Suppressor macrophage treated with lipopolysaccharide for 4 hours (primary cell): Measurements from ENCODE around the gene NCOA3.
A peak's percentile ranks its signal among the peaks of the same experiment; 100 is the strongest.

Source experiments
- DNase-seq: peaks from one replicate; pipeline ENCODE4 v3.0.0-alpha.2; 2020

The NCOA3 gene

DNA sequence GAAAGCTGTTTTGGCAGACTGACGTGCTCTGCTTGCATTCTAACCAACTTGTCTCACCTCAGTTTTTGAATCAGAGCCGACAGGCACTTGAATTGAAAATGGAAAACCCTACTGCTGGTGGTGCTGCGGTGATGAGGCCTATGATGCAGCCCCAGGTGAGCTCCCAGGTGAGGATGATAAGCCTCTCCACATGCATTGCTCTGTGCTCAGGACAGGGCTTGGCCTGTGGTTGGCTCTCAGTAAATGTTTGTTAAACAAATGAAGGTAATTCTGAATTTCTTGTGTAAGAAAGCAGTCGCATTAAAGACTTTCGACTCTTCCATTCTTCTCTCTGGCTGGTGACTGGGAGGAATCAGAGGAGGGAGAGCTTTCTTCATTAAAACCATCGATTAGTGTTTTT is 147.3 kb downstream of the NCOA3 start:
- DNase-seq: no peak

DNA sequence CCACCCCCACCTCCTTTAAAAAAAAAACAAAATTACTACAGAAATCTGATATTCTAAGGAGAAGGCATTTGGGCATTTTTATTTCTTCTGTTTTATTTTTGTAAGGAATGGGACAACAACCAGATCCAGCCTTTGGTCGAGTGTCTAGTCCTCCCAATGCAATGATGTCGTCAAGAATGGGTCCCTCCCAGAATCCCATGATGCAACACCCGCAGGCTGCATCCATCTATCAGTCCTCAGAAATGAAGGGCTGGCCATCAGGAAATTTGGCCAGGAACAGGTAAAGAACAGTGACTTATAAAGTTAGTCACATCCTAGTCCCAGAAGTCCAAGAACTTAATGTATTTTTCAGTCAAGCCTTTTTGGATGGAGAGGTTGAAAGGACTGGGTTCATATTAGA is 150.6 kb downstream of the NCOA3 start:
- no peak for DNase-seq

DNA sequence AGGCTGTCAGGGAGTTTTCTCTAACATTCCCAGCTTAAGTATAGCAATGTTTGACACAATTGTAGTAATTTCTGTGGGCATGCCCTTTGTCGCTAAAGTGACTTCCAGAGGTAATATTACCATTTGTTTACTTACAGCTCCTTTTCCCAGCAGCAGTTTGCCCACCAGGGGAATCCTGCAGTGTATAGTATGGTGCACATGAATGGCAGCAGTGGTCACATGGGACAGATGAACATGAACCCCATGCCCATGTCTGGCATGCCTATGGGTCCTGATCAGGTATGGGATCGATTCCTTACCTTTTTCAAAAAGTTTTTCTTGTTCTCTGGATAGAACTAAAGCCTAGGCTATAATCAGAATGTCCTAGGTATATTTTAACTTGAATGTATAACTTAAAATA is 151.1 kb downstream of the NCOA3 start:
- DNase-seq: no peak

DNA sequence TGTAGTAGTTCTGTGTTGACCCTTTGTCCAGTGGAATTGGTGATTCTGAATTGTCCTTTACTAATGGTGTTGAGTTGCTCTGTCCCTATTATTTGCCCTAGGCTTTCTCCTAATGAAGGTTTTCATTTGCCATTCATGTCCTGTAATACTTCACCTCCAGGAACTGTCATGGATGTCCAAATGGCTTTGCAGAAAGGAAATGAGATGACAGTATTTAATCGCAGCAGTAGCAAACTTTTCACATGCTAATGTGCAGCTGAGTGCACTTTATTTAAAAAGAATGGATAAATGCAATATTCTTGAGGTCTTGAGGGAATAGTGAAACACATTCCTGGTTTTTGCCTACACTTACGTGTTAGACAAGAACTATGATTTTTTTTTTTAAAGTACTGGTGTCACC is 152.2 kb downstream of the NCOA3 start:
- DNase-seq: no peak

DNA sequence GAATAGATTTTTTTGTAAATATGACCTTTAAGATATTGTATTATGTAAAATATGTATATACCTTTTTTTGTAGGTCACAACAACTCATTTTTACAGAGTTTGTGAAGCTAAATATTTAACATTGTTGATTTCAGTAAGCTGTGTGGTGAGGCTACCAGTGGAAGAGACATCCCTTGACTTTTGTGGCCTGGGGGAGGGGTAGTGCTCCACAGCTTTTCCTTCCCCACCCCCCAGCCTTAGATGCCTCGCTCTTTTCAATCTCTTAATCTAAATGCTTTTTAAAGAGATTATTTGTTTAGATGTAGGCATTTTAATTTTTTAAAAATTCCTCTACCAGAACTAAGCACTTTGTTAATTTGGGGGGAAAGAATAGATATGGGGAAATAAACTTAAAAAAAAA is 152.7 kb downstream of the NCOA3 start:
- DNase-seq: no peak

DNA sequence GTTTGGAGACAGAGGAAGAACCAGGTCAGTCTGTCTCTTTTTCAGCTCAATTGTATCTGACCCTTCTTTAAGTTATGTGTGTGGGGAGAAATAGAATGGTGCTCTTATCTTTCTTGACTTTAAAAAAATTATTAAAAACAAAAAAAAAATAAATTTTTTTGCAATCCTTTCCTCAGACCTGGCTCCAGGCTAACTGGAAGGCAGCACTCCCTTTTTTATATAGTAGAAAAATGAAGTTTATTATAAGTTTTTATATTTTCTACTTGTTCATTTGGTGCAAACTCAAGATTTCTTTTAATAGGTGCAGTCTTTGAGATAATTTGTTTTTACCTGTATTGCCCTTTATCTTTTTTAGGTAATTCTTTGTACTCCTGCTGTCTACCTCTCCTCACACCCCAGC is 153.9 kb downstream of the NCOA3 start:
- DNase-seq: no peak

DNA sequence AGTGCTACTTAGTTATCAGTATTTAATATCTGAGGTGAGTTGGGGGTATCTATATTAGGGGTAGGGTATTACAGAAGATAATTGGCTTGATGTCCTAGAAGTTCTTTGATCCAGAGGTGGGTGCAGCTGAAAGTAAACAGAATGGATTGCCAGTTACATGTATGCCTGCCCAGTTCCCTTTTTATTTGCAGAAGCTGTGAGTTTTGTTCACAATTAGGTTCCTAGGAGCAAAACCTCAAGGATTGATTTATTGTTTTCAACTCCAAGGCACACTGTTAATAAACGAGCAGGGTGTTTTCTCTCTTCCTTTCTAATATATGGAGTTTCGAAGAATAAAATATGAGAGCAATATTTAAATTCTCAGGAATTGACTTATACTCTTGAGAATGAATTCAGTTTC is 154.6 kb downstream of the NCOA3 start:
- peak; percentile 22 for DNase-seq

DNA sequence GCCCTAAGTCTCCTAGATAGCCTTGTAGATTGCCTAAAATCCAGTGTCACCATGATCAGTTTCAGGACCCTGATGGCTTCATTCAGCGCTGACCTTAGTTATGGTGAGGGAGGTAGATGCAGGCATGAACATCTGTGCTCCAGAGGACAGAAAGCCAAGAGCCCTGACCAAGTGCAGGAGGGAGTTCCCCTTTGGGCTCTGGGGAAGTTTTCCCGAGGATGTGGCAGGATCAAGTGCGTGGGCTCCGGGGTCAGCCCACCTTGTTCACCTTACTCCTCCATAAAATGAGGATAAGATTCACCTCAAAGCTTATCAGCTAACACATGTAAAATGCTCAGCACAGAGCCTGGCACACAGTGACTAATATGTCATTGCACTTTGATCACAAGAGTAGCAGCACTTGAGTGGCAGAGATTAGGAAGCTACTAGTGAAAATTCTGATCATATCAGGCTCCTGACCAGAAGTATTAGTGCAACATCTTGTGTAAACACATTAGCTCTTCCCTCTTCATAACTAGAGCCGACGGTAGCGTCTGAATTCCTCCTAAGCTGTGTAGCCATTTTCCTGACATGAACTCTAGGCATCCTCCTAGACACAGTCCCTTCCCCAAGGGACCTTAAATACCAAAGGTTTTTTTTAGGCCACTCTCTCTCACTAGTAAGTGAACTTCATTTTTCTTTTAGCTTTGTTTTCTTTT is 158.4 kb downstream of the NCOA3 start:
- no peak for DNase-seq

DNA sequence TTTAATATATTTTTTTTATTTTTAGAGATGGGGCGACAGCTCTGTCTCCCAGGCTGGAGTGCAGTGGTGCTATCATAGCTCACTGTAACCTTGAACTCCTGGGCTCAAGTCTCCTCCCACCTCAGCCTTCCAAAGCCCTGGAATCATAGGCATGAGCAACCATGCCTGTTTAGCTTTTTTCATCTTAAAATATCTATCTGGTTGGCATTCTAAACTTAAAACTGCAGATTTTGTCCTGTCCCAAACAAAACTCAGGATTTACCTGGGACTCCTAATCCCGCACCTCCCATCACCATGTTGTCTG is 158.9 kb downstream of the NCOA3 start:
- DNase-seq: no peak

DNA sequence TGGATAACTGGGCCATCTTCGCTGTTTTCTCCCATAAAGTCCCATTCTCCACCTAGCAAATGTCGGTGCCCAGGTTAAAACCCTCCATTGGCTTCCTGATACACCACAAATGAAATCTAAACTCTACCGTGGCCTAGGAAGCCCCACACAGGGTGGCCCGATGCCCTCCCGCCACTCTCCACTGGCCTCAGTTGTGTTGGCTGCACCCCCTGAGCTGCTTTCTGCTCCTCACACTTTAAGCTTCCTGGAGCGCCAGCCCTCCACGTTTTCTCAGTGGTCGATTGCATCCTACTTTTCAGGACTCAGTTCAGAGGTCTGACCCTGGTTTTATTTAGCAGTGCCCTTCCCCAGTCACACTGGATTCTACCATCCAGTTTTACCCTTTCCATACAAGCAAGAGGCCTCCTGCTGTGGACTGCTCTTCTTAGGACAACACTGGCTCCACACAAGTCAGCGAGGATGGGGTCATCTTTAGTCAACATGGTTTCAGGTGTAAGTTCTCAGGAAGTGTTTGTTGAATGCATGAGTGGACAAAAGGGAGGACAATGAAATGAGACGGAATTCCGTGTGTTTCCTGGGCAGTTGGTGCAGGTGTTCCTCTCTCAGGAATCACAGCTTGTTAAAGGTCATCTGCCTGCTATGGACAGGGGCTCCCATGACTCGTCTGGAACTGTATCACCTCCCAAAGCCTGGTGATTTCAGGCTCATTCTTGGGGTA is 159.5 kb downstream of the NCOA3 start:
- no peak for DNase-seq

DNA sequence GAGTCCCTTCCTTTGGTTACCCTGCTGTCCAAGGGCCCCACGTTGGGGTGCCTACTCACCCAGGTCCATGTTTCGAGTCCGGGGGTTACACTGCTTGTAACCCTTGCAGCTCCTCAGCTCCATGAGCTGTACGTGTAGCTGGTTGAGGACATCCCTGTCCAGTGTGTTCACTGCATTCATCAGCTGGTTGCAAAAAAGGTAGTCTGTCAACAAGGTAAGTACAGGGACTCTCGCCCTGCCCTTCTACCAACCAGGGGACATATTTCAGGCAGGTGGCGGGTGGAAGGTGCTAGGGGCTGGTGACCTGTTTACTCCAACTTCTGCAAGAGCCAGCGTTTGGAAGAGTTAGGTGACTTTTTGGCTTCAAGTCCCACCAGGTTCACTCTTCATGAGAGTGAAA is 160.0 kb downstream of the NCOA3 start:
- no peak for DNase-seq

DNA sequence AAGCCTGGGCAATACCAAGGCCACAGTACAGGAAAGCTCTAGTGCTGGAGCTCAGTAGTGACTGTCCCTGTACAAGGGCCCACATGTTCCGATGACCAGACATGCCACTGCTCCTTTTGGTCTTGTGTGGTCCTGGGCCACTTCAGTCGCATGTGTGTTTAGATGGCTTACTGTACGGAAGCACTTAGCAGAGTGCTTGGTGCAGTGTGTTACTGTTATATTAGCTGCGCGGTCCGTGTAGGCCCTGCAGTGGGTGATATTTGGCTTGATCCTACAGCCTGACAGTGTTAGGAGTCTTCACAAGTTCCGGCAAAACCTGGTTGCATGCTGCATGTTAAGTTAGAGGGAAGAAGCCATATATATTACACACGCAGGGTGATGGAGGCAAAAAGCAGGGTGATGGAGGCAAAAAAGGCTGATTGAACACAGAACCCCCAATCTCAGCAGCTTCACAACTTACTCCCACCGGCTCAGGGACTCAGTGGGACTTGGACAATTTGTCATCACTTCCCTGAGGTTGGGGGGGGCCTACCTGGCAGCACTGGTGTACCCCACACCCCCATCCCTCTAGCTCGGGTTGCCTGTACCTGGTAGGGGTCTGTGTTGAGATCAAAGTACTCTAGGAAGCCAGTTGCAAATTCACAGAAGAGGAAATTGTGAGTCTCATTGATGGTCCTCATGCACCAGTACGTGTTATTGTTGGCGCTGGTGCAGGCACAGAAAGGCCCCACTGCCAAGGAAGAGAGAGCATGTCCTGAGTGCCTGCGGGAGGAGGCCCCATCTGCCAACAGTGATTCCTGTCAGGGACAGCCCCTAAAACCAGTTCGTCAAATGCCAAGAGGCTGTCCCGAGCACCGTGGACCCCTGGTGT is 161.0 kb downstream of the NCOA3 start:
- no peak for DNase-seq

DNA sequence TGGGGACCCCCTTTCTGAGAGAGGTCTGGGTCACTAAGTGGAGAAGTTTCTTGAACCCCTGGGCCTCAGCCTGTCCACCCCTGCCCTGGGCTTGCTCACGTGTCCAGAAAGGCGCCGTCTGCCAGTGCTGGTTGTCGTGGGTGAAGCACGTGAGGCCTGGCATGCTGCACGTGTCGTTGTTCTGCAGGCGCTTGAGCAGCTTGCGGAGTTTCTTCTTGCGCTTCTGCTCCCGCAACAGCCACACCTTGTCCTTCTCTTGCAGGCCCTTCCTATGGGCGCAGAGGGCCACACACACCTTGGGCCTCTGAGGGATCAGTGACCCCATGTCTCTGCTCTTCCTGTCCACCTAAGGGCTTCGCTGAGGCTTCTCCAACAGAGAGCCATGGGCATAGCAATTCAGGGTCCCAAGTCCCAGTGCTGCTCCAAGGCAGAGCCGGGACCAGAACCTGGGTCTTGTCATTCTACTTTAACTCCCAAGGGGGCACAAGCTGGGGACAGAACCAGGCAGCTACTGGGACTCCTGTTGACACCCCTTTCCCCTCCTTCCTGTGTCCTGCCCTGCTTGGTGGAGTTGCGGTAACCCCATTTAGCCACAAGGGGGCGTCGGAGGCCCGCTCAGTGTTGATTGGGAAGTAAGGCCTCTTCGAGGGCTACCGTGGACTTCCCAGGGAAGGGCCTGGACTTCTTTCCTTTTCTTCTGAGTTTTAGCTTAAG is 161.8 kb downstream of the NCOA3 start:
- DNase-seq: peak; percentile 81

DNA sequence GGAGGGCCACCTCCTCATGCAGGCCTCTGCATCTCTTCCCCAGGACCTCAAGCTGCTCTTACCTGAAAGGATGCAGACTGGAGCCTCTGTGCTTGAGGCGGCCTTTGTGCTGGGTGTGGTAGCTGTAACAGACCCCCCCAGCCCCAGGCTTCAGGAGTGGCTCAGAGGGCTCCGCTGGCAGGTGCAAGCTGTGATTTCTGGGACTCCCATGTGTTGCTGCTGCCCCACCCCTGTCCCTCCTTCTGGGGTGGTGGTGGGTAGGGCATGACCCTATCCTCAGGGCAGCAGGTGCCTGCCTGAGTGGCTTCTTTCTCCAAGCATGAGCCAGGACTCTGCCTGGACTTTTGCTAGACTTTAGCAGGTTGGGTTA is 162.4 kb downstream of the NCOA3 start:
- no peak for DNase-seq

DNA sequence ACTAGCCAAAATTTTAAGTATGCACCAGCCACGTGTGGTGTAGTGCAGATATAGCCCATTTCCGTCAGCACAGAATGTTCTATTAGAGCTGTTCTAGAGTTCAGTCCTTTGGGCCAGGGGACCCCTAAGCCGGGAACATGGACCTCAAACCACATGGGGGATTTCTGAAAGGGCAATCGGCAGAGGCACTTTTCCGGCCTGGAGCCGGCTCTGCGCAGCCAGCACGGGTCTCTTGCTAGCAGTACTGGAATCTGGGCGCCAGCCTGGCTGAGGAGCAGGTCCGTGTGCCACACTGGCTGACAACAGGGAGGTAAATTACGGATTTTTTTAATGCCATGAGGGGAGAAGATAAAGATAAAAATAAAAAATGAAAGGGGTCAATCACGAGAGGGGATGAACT is 163.1 kb downstream of the NCOA3 start:
- DNase-seq: no peak

DNA sequence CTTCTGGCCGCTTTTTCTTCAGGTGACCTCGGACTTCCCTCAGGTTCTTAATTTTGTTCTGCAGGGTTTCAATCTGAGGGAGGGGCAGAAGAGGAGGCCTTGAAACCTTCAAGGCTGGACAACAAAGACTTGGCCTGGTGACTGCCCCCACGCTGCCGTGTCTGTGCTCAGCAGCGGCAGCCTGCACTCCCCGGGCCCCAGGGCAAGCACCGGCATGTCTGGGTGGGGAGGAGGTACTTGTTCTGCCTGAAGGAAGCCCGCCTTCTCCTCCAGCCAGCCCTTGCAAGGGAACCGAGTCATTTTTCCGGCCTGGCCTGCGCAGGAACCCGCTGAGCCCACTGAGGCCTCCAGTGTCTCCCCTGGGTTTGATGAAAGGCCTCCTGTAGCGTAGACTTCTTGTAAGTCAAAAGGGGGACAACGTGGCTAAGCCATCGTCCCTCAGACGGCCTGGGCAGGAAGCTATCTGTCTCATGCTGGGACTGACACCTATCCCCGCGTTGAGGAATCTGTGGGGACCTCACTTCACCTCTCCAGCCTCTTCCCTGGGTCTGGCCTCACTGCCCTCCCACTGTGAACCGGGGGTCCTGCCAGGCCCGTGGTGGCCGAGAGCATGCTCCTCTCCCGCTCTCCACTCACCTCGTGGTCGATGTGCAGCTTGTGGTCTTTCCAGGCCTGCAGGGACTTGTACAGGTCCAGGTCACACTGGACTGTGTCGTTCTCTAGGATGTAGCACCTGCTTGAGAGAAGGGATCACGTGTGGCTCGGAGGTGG is 163.7 kb downstream of the NCOA3 start:
- no peak for DNase-seq

DNA sequence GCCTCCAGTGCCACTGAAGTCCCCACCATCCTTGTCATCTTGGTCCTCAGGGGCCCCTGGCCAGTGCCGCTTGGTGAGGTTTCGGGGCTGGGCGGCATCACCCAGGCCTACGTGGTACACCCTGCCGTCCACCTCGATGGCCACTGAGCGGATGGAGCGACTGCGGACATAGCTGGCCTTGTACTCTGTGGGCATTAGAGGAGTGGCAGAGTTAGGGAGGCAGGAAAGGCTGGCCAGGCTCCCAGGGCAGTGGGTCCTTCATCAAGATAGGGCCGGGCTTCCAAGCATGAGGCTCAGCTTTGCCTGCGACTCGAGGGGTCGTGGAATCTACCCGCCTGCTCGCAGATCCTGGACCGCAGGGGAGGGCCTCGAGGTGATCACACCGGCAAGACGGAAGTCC is 164.6 kb downstream of the NCOA3 start:
- no peak for DNase-seq

DNA sequence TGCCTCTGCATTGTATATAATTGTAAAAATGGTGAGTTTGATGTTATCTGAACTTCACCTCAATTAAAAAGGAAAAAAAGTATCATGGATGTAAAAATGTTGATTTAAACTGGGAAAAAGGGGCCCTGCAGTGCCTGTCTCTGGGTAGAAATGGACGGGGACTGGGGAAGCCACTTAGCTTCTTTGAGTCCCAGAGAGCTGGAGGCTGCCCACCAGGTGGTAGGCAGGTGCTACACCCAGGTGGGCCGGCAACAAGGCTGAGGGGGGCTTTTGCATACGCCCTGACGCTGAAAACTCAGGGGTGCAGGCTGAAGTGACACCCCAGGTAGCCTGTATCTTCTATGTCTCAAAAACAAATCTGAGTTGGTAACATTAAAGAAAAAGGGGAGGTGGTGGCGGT is 165.4 kb downstream of the NCOA3 start:
- no peak for DNase-seq

DNA sequence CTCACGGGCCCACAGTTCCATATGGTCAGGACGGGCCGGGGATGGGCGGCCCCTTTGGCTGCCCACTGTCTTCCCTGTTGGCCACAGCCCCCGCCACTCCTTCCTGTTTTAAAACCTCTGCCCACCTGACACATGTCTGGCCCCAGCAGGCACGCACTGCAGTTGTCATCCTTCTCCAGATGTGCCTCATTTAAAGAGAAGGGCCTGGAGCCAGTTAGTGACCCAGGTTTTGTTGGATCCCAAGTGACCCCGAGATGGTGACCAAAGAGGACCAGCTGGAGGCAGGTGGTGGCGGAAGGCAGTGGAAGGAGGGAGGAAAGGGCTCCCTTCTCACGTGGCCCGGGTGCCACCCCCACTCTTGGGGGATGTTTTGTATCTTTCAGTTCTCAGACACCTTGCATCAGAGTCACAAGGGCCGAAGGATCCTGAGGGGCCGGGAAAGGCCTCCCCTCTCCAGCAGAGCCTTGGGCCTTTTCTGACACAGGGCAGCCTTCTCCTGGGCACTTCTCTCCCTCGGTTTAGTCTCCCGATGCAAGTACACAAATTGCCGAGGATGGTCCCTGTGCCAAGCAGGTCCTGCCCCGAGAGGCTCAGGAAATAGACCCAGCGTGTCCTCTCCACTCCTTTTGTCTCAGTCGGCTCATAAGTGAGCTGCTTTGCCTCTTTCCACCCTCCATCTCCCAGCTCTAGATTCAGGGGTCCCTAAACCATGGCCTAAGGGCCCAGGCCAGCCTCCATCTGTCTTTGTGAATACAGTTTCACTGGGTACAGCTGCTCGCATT is 166.0 kb downstream of the NCOA3 start:
- no peak for DNase-seq

DNA sequence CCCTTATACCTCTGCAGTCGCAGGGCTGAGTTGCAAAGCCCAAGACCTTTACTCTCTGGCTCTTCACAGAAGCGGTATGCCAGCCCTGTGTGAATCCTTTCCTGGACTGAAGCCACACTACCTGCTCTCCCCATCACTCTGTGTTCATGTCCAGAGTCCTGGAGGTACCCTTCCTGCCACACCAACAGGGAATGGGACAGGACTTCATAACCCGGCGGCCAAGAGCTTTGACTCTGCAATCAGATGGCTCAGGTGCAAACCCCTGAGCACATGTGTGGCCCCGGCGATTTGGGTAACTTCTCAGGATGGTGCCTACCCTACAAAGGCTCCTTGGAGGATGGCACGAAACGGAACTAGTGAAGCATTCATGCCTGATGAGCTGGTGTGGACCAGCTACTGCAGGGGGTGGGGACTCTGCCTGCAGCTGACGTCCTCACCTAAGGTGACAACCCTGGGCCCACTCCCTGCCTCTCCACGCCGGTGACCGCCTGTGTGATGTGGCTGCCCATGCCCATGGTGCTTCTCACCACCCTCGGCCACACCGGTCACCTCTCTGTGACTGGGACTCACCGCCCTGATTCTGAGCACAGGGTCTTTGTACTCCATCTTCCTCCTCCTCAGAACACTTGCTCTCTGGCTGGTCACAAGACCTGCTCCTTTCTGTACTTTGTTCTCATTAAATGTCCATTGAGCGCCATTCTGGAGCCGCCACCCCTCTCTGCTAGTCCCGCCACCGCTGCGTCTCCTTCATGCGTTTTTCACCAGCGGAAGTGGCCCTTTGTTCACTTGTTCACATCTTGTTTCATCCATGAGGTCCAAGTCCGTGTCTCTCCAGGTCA is 166.8 kb downstream of the NCOA3 start:
- no peak for DNase-seq

DNA sequence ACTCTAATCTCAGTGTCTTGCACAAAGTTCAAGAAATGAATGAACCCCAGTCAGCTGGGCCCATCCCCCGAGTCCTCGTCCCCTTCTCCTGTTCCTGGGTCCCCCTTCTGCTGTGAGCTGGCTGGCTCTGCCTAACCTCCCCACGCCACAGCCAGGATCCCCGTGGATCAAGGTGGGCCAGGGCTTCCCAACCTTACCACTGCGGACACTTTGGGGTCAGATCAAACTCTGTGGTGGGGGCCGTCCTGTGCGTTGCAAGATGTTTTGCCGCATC is 167.4 kb downstream of the NCOA3 start:
- no peak for DNase-seq
